Hematopoietic multipotent progenitor cell (in vitro differentiated cells): Measurements from ENCODE around the gene GET4. TPM values are rescaled to one million over a fixed set of nuclear protein-coding genes. Genes with fewer than 3 reads are reported as not detected.
"Not testable (repeated sequence)": the region's sequence is repeated elsewhere in the genome, so short reads cannot be mapped to it uniquely, and the experiment has no call there.

Experiments
- DNase-seq, 3 donors: peaks; one replicate each; pipeline ENCODE4 v3.0.0-alpha.2; 2011 to 2015; ENCODE audit warnings: low read depth in 2 of 3, low spot score in 2 of 3
- total RNA-seq: library from RNA; depleted of rRNA; stranded (reverse); fragments of >200 nt; gene quantifications from one replicate; pipeline ENCODE4 v1.2.3, GENCODE V29; 2012

Gene GET4
- total RNA-seq, 1 donor, result 37.4 TPM

- DNase-seq, result no peak
Measured at GRCh38 chr7:844514-844913, 31.8 kb upstream of the GET4 start.

DNA sequence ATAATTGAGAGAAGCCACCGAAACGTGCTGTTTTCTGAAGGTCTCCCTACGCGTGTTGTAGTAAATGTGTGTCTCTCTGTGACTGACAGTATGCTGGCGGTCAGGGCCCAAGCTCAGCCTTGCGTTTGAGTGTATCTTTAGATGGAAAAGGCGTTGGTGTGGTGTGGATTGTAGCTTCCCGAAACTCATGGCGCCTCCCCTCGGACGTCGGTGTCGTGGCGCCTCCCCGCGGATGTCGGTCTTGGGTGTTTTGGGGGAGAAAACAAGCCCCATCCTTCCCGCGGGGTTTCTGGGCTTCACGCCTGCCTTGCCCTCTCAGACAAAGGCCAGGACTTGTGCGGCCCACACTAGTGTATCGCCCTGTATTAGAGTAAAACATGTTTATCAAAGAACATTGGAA lies 31.3 kb upstream of the GET4 start:
- DNase-seq, result no peak

- no peak for DNase-seq
Measured at GRCh38 chr7:845731-846130, 30.6 kb upstream of the GET4 start.

DNA sequence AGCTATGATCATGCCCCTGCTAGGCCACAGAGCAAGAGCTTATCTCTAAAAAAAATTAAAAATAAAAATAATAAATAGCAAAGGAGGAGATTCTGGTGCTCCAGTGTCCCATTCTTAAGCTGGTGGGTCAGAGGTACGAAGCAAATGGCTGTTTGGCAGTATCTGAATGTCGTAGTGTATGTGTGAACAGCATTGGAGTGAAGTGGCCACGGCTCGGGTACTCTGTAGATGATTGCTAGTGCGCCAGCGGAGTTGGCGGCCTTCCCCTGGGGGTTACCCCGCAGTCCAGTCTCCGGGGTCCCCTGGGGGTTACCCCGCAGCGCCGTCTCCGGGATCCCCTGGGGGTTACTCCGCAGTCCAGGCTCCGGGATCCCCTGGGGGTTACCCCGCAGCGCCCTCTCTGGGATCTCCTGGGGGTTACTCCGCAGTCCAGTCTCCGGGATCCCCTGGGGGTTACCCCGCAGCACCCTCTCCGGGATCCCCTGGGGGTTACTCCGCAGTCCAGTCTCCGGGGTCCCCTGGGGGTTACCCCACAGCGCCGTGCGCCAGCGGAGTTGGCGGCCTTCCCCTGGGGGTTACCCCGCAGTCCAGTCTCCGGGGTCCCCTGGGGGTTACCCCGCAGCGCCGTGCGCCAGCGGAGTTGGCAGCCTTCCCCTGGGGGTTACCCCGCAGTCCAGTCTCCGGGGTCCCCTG lies 29.2 kb upstream of the GET4 start:
- DNase-seq, result not testable (repeated sequence)

- not testable (repeated sequence) for DNase-seq
Measured at GRCh38 chr7:847728-848127, 28.6 kb upstream of the GET4 start.

DNA sequence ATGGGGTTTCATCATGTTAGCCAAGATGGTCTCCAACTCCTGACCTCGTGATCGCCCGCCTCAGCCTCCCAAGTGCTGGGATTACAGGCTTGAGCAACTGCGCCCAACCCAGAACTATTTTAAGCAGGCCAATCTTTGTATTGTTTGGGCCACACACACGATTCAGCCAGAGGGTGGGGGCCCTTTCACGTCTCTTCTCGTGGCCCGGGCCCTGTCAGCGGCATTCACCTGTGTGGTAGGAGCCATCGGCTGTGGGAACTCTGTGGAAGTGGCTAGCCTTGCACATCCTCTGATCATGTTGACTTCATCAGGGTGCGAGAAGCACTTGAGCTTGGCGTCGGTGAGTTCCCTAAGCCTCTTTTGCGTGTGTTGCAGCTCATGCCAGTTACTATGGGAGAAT lies 27.2 kb upstream of the GET4 start:
- DNase-seq, result no peak

DNA sequence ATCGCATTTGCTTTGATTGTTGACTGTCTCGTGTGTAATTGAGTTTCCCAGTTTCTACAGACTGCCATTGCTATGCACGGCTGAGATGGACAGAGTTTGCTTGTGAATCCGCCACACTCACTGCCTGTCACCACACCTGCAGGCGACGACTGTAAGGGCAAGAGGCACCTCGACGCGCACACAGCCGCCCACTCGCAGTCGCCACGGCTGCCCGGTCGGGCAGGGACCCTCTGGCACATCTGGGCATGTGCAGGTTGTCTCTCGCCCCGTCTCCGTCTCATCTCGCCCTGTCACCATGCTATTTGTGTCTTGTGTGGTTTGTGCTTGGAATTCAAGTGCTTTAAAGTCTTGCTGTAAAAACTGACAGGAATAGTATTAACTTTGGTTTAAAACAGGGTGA lies 26.6 kb upstream of the GET4 start:
- no peak for DNase-seq

DNA sequence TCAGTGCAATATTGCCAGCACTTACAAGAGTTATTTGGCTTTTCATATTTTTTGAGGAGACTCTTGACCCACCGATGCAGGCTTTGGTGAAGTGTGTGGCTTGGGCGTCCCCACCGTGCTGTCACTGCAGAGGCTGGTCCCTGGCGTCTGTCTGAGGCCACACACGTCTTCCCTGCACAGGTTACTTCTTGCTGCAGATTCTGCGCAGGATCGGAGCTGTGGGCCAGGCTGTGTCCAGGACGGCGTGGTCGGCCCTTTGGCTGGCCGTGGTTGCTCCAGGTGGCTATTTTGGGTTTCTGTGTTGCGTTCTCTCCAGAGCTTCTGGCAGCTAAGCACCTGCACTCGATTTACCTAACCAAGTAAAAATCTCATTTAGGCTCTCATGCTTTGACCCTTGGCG lies 25.1 kb upstream of the GET4 start:
- no peak for DNase-seq

DNA sequence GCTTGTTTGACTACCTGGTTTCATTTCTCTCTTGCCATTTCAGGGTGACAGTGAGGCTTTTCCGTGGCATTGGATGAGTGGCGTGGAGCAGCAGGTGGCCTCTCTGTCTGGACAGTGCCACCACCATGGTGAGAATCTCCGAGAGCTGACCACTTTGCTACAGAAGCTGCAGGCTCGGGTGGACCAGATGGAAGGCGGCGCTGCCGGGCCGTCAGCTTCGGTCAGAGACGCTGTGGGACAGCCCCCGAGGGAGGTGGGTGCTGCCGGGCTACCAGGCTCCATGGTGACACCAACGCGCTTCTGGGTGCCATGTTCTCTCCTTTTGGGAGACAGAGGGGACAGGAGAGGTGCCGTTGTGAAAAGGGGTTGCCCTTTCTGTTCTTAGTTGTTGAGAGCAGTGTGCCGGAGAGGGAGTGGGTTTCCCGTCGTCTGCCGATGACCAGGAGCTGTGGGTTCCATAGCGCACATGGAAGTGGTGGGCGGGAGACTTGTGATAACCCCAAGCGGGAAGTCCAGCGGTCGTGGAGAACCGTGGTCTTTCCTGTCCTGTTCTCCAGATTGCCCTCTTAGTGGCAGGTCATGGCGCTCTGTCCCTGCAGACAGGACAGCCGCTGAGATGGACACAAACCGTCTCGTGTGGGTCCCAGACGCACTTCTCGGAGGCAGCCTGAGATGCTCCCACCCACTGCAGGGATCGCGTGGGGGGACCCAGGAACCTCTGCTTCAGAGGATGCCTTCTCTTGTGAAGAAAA lies 22.8 kb upstream of the GET4 start:
- no peak for DNase-seq

- no peak for DNase-seq
Measured at GRCh38 chr7:854118-854775, 22.1 kb upstream of the GET4 start.

DNA sequence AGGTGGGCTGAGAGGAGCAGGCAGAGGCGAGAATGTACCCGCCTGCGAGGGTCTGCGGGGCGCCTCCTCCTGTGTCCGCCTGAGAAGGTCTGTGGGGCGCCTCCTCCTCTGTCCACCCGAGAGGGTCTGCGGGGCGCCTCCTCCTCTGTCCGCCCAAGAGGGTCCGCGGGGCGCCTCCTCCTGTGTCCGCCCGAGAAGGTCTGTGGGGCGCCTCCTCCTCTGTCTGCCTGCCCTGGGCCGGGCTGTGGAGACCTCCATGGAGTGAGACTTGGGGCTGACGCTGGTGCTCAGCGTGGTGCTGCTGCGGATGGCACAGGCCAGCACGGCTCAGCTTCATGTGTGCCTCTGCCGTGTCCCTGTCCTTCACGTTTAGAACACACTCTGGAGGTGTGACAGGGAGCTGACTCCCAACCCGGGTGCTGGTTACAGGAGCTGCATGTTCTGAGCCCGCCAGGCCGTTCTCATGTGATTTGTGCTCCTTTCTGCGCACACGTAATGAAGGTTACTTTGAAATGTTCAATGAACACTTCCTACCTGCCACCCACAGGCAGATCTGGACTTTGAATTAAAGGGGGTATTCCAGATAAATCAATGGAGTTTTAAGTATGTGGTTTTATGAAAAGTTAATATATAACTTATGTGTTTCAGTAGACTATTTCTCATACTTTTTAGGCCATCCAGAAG lies 20.5 kb upstream of the GET4 start:
- no peak for DNase-seq

- DNase-seq, result no peak
Measured at GRCh38 chr7:856444-857095, 19.8 kb upstream of the GET4 start.

DNA sequence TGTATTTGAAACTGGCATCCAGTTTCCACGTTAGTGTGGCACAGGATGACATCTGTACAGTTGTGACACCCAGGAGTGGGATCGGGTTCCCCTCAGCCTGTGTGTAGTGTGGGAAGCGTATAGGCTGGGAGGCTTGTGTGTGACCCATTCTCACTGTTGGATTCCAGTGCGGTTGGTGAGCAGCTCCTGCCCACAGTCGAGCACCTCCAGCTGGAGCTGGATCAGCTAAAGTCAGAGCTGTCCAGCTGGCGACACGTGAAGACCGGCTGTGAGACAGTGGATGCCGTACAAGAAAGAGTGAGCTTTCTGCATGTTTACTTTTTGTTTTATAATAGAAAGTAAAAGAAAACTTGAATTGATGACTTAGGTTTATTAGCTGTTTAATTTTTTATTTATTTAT lies 18.7 kb upstream of the GET4 start:
- no peak for DNase-seq

GRCh38 chr7:859359-860030 lies 16.9 kb upstream of the GET4 start:
- no peak for DNase-seq

- DNase-seq, result no peak
Measured at GRCh38 chr7:860149-860548, 16.2 kb upstream of the GET4 start.

DNA sequence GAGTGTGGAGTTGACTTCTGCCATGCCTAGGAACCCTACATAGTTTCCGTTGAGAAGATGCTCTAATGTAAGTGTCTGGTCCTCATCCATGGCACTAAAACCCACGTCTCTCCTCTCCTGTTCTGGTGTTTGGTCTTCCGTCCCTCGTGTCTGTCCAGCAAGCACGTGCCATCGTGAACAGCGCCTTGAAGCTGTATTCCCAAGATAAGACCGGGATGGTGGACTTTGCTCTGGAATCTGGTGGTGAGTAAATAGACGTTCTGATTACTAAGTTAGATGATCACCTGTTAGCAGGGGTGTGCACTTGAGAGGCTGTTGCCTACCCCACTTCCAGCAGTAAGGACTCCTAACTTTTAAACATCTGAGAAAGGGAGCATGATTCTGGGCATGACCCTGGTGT lies 15.1 kb upstream of the GET4 start:
- no peak for DNase-seq

DNA sequence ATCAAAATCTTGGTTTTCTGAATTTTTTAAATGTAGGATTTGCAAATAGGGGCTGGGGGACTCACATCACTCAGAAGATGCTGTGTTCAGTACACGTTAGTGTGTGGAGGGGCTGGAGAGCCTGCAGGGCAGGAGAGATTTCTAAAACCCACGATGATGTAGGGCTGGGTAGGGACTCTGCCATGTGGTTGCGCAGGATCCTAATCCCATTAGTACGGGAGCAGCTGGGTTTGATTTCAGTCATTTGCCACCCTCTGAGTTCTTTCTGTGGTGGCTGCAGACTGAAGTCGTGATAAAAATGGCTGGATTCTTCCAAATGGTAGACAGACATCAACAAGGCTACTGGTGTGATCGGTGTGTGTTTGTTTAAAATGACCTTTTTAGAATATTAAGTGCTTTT lies 14.2 kb upstream of the GET4 start:
- DNase-seq, result no peak

DNA sequence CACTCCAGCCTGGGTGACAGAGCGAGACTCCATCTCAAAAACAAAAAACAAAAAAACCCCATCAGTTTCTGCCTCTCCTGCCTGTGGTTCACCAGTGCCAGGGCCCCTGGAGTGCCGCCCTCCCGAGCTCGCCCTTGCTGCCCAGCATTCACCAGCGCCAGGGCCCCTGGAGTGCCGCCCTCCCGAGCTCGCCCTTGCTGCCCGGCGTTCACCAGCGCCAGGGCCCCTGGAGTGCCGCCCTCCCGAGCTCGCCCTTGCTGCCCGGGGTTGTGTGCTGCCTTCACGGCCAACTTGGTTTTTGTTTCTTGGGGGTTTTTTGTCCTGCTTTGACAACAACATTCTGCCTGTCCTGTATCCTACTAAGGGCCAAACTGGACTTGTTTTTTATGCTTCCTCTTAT lies 13.2 kb upstream of the GET4 start:
- DNase-seq, result no peak

DNA sequence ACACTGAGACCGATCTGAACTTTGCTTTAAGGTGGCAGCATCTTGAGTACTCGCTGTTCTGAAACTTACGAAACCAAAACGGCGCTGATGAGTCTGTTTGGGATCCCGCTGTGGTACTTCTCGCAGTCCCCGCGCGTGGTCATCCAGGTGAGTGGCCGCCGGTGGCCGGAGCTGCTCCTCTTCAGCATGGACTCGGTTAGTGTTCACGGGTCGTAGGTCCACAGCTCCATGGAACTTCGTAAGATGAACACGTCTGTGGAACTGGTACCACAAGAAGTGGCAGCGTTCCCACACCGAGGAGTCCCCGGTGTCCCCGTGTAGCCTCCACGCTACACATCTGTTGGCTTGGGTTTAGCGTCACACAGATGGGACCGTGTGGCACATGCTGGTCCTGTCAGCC lies 10.4 kb upstream of the GET4 start:
- no peak for DNase-seq

DNA sequence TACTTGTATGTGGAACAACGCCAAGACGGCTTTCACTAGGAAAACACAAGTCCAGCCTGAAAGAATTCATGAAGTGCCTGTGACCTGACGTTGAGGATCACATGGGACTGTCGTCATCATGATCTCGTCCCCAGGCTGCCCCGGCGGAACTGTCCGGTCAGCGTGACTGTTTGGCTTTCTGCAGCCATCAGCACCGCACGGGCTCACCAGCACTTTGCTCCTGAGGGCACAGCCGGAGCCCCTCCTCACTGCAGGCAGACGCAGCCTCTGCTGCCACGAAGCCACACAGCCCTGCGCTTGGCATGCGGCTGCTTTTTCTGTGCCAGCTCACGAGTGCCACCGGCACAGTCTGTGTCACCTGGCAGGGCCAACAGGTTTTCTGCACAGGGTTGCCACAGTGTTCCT lies 9.4 kb upstream of the GET4 start:
- no peak for DNase-seq
